Neural cell (in vitro differentiated cells): ENCODE results near the gene SEC14L6.

Experiments
- CTCF ChIP-seq: fragments of 450-650 bp; IDR thresholded peaks from 2 replicates; pipeline ENCODE4 v1.5.1; 2014; ENCODE audit warnings: antibody characterized with exemption, mild to moderate bottlenecking, moderate library complexity; ENCODE audit not compliant: poor library complexity, severe bottlenecking
- EP300 ChIP-seq: fragments of 450-650 bp; conservative IDR thresholded peaks from 2 replicates; pipeline ENCODE4 v1.6.1; 2014; ENCODE audit warnings: antibody characterized with exemption, mild to moderate bottlenecking, moderate library complexity; ENCODE audit not compliant: poor library complexity, severe bottlenecking
- EZH2 ChIP-seq: fragments of 200-600, 300-800 bp; shearing (Covaris generic), sonication (generic); IDR thresholded peaks from 2 replicates; pipeline ENCODE4 v1.6.1; 2014; ENCODE audit warnings: antibody characterized with exemption, low read length, borderline replicate concordance, mild to moderate bottlenecking; ENCODE audit not compliant: insufficient read depth, poor library complexity, severe bottlenecking
- SMC3 ChIP-seq: fragments of 450-650 bp; conservative IDR thresholded peaks from 2 replicates; pipeline ENCODE4 v1.6.1; 2014; ENCODE audit warnings: antibody characterized with exemption, mild to moderate bottlenecking, moderate library complexity; ENCODE audit not compliant: poor library complexity

- no peak for TF ChIP-seq EP300
- no peak for TF ChIP-seq CTCF
- TF ChIP-seq SMC3: no peak
- TF ChIP-seq EZH2: no peak
Measured at GRCh38 chr22:30556388-30556787, 9.8 kb upstream of the SEC14L6 start.
